ENCODE results near the gene R3HCC1L.
A peak's percentile ranks its signal among the peaks of the same experiment; 100 is the strongest.

Gene R3HCC1L

GRCh38 chr10:98231417-98231816 is 97.0 kb downstream of the R3HCC1L start:
- no peak for DNase-seq (ENCODE audit: low read depth)

DNA sequence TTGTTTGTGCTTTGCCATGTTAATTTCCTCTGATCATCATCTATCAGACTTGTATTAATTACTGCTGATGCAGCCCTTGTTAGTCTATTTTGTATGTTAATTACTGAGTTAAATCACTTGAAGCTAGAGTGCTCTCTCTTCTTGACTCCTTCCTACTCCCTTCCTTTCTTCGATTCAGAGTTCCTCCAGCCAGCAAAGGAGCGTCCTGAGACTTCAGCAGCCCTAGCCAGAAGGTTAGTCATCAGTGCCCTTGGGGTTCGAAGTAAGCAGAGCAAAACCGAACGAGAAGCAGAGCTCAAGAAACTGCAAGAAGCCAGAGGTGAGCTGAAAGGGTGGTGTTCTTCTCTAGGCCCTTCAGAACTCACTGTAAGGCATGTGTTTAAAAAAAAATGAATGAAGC is 101.4 kb downstream of the R3HCC1L start:
- no peak for DNase-seq (ENCODE audit: low read depth)

GRCh38 chr10:98236862-98237261 is 102.4 kb downstream of the R3HCC1L start:
- no peak for DNase-seq (ENCODE audit: low read depth)

DNA sequence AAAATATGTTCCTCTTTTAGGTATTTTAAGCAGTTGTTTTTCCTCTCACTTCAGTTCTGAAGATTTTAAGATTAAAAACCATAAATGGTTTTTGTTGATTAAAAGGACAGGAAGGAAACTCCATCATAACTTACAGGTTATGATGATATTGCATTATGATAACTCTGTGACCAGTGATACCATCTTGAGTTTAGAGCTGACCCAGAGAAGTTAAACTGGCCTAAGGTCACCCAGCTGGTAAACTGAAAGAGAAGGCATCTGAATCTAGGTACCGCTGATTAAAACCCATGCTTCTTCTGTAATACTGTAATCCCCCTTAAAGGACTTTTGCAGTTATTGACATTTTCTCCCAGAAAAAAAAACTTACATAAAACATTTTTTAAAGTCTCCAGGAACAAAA is 103.9 kb downstream of the R3HCC1L start:
- DNase-seq (ENCODE audit: low read depth): no peak

GRCh38 chr10:98240524-98240923 is 106.1 kb downstream of the R3HCC1L start:
- DNase-seq (ENCODE audit: low read depth): no peak

DNA sequence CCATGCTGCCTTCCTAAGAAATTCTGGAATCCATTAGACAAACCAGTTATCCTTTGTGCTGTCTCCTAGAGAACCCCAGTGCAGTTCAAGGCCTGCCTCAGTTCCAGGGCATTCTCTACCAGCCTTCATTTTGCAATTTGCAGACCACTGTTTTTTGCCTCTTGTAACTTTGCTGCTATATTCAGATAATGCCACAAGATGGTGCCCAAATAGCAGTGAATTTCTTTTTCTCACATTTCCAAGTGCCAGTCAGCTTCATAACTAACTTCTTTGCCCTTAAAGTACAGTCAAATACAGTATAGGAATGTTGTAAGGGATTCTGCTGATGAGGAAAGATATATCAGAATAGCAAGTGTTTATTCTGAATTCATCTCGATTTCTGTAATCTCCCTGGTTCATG is 108.4 kb downstream of the R3HCC1L start:
- no peak for DNase-seq (ENCODE audit: low read depth)

DNA sequence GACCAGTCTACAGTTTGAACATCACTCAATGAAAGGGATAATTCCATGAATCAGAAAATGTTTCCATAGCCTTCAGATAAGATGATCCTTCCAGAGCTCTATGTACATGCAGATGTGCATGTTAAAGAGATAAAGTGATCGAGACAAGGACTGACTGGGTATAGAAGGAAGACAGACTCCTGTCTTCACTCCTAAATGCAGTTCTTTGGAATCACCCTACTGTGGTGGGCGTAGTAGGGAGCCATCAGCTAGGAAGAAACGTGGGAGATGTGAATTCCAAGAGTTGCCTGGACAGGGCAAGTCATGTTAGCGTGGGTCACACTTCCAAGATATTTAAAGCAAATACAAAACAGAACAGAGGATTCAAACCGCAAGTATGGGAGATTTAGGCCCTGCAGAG is 109.7 kb downstream of the R3HCC1L start:
- no peak for DNase-seq (ENCODE audit: low read depth)

DNA sequence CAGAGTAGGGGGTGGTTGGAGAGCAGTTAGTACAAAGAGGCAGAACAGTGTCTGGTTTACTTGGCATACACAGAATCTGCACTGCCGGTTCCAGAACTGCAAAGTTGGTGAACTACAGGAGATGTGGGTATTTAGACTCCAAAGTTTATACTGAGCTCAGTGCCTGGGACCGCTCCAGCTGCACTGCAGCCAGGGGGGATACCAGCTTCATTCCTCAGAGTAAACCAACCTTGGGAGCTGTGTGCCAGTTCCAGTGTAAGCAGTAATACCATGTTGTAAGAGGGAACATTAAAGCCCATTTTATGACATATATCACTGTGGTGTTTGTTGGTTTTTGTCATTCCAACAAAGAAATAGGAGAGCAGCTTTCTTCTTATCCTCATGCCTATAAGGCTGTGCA is 110.1 kb downstream of the R3HCC1L start:
- DNase-seq (ENCODE audit: low read depth): no peak

DNA sequence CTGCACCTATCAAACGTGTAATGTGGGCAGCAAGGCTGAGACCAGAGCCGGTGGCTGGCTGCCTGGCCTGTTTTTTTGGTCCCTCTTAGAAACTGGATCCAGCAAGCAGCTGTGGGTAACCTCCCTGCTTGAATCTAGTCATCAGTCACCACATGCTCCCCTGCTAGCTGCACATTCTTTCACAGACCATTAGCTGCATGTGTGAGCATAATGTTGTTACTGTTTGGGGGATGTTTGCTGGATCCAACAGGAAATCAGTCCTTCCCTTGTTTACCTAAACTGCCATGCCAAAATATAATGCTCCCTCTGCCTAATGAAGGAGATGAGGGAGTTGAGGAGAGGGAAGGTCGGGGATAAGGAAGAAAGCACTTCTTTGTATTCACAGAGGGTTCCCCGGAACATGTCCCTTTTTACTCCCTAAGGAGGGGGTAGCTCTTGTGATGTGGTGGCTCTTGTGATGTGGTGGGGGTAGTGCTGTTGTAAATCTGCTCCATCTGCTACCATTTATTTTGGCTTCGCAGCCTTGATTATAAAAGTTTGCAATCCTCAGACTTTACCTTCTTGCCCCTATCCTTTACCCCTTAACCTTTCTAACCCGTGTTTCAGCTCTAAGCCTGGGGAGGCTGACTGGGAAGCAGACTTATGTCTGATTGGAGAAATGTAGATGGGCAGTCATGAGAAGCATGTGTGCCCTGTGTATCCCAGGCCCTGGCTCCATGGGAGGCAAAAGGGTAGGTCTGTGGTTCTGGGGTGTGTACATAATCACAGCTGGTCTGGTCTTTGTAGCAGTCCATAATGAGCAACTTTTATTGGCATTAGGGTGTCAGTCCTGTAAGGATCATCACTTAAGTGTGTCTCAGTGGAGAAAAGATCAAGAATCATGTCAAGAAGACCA is 112.7 kb downstream of the R3HCC1L start:
- DNase-seq (ENCODE audit: low read depth): peak; percentile 46

DNA sequence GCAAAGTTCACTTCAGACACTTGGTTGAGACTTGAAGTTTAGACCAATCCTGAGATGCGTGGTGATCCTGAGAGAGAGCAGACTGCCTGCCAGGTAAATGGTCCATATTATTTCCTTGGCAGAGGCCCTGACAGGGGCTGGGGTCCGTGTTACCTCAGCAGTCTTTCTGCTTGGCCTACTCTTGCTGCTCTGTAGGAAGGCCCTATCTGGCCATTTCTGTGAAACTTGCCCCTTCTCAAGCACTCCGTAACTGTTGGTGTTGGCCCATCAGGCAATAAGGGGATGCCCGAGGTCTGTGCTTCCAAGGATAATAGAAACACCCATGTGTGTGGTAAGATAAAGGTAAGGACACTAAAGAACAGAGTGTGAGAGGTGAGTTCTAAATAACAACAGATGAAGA is 113.6 kb downstream of the R3HCC1L start:
- no peak for DNase-seq (ENCODE audit: low read depth)

DNA sequence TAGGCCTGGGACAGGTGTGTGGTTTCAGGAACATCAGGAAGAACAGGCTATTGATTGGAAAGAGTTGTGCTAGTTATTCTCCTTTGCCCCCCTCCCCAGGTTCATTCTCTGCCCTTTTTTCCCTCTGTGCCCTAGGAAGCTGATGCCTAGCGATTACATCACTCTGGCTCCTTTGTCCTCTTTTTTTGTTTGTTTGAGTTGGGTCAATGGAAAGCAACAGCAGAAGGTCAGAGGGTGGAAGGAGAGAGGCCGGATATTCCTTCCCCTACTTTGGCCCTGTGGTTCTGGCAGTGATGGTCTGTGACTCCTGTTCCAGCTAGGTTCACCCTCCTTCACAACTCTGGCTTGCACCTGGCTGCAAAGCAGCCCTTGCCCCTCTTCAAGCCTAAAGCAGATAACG is 114.7 kb downstream of the R3HCC1L start:
- DNase-seq (ENCODE audit: low read depth): no peak

GRCh38 chr10:98251399-98251798 is 116.9 kb downstream of the R3HCC1L start:
- no peak for DNase-seq (ENCODE audit: low read depth)

DNA sequence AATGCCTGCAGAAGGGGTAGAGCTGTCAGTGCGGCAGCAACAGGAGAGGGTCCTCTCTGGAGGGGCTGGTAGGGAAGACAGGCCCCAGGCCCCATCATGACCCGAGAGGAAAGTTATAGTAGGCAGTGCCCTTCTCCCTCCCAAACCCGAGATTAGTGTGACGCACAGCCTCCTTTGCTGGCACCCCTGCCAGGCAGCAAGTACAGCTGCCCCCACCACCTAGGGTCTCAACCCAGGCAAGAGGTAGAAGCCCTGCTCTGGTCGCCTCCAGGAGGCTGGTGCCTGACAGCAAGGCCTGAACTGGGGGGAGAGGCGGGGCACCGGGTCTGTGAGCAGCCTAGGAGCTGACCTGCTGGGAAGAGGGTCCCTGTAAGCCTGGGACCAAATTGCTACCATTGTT is 118.0 kb downstream of the R3HCC1L start:
- no peak for DNase-seq (ENCODE audit: low read depth)

GRCh38 chr10:98253499-98253898 is 119.0 kb downstream of the R3HCC1L start:
- DNase-seq (ENCODE audit: low read depth): no peak

DNA sequence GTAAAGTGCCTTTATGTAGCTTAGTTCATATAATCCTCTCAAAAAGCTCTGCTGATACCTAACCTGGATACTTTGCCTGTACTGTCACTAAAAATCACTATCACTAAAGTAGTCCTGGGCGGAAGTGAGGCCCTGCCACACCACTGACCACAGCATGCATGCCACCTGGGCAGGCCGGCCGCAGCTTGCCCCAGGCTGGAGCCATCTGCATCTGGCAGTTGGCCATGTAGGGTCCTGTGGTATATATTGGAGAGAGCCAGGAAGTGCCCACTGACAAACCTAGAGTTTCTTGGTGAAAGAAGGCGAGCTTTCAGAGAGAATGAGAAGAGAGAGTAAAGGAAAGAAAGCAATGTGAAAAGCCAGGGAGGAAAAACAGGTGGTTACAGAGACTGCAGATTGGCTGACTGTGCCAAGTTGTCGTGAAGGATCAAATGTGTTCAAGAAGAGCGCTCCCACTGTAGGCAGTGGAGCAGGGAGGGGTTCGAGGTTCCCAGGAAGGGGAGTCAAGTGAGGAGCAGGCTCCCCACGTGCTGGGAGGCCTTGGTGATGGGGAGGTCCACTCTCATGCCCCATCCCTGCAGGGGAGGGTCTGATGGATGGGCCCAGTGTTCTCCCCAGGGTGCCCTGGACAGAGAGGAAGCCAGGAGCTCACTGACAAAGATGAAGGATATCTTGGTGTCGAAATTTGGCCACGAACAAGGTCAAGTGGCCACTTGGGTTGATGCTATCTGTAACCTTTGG is 119.9 kb downstream of the R3HCC1L start:
- DNase-seq (ENCODE audit: low read depth): no peak

DNA sequence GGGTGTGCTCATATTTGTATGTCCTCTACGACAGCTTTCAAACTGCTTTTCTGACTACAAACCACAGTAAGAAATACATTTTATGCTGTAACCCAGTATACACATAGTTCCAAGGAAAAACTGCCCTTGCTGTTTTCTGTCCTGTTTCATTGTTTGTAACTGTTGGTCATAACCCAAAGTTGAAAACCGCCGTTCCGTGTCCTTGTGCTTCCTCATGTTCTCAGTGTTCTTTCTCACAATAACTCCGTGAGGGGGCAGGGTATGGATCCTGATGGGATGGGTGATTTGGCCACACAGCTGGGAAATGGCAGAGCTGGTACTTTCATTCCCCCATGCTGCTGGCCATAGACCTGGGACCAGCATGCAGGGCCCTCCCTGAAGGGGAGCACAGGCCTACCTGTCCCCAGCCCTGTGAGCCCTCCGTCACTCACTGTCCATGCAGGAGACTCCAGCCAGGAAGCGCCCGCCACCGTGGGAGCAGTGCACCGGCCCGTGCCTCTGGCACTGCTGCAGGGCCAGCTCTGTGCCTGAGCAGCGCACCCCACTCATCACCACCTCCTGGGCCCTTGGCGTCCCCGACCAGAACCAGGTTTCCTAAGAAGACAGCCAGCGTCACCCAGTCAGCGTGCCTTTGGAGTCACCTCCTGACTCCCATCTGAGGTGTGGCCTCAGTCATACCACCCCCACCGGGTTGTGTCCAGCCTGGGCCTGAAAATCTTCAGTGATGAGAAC is 120.9 kb downstream of the R3HCC1L start:
- DNase-seq (ENCODE audit: low read depth): no peak

DNA sequence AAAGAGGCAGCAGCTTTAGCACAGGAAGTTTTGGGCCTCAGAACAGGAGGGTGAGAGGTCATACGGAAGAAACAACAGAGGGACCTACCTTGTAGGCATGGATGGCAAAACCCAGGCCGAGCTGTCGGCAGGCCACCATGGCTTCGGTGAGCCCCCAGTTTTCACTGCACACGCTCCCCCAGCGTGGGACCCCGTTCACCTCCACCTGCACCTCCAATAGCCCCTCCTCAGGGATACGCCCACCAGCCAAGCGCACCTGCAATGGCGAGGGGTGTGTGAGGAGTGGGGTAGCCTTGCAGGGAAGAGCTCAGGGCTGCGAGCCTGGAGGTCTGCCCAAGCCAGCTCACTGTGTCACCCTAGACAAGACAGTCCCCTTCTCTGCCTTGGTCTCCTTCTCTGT is 122.2 kb downstream of the R3HCC1L start:
- no peak for DNase-seq (ENCODE audit: low read depth)

DNA sequence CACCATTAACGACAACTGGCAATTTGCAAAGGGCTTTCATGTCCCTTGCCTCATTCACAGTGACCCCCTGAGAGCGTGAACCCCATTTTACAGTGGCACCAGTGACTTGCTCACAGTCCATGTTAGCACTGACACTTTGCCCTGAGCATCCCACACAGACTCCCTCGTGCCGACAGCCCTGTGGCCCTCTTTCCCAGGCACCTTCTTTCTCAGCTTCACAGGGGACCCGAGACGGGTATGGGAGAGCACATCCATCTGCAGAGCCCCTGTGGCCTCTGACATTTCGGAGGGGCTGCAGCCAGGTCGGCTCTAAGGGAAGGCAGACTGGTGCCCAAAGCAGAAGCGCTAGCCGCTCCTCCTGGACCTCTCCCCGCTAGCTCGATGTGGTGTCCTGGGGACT is 122.7 kb downstream of the R3HCC1L start:
- DNase-seq (ENCODE audit: low read depth): no peak

- DNase-seq (ENCODE audit: low read depth): no peak
These were observed 123.5 kb downstream of the R3HCC1L start for GRCh38 chr10:98257961-98258360.

DNA sequence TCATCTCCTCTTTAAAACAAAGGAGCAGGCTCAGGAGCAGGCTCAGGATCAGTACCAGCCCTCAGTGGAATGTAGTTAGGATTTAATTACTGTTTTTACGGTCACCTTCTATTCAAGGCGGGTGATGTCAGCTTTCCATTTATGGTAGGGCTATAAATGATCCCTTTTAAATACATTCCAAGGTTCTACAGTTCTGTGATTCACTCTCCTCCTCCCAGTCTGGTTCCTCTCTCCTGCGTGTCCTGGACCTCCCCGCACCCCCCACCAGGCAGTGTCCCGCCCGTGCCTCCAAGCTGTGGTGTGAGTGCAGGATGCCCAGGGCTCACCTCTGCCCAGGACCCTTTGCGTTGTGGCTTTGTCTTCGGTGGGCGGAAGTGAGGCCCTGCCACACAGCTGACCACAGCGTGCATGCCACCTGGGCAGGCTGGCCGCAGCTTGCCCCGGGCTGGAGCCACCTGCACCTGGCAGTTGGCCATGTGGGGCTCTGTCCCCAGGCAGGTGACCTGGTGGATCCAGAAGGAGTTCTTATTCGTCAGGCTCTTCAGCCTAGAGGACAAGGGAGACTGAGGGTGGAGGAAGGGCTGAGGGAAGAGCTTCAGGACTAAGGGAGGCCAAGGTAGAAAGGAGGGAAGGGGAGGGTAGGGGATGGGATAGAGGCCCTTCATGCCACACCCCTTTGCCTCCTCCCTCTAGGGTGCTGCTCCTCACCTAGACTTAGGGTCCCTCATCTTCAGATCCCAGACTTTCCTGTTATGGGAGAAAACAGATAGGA is 124.4 kb downstream of the R3HCC1L start:
- DNase-seq (ENCODE audit: low read depth): no peak

DNA sequence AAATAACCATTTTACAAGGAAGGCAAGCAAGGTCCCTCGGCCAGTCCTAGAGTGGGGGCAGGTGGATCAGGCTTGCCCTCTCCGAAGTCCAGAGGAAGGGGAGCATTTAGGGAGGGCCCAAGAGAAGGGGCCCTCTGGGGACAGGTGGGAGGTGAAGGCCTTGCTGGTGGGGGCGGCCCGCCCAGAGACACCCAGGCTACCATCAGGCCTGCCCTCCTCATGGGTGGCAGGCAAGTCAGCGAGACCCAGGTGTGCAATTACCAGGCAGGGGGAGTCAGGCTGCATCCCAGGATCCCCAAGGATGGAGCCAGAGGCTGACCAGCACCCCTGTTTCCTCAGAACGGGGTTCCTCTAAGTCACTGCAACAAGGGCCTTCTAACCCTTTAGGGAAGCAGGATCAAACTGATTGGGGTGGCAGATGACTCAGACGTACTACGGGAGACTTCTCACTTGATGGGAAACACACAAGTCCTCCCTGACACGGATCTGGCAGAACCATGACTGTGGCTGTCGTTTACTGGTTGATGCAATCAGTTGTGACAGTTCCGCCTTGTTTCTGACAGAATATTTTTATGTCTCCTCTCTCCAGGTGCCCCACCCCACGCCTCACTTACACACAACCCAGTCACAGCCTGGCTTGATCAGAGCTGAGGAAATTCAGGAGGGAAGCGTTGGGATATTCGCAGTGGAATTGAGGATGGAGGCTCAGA is 125.3 kb downstream of the R3HCC1L start:
- DNase-seq (ENCODE audit: low read depth): no peak
